ENCODE data around the gene B9D1.

B9D1 gene

DNA sequence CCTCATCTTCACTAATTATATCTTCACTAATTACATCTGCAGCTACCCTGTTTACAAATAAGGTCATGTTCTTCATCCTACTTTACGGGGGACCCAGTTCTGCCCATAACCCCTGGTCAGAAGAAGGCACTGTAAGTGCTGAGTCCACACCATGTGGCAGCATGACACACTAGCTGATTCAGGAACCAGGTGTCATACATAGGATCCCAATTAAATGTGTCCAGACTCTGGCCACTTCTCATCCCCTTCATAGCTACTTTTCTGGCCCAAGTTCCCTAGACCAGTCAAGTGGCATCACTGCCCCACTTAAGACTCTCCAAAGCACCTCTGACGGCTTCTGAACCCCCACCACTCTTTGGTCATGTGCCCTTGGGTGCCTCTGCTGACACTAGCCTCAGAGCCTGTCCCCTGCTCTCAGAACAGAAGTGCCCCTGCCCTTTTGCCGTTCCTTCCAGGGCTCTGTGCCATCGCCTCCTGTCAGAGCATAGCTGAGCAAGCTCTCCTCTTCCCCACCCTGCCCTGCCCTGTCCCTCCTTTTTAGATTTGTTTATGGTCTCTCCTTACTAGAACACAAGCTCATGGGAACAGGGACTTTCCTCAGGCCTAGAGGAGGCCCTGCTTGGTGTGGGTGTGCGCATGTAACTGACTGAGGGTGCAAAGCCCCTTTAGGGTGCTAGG lies 61.1 kb downstream of the B9D1 start:
- DNase-seq = no peak

DNA sequence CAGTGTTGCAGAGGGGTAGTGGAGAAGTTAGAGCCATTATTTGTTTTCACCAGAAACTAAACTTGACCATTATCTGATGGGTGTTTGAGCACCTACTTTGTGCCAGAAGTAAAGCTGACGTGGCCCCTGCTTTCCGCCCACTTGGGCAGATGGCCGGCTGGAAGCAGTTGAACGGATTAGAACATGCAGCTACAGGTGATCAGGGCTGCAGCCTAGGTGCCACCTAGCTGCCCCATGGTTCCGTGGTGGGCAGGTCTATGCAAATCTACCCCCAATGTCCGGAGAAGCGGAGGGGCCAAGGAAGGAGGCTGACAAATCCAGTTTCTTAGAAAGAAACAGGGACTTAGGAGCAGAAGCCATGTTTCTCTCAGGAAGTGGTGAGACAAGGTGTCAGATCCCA lies 62.7 kb downstream of the B9D1 start:
- DNase-seq = no peak

DNA sequence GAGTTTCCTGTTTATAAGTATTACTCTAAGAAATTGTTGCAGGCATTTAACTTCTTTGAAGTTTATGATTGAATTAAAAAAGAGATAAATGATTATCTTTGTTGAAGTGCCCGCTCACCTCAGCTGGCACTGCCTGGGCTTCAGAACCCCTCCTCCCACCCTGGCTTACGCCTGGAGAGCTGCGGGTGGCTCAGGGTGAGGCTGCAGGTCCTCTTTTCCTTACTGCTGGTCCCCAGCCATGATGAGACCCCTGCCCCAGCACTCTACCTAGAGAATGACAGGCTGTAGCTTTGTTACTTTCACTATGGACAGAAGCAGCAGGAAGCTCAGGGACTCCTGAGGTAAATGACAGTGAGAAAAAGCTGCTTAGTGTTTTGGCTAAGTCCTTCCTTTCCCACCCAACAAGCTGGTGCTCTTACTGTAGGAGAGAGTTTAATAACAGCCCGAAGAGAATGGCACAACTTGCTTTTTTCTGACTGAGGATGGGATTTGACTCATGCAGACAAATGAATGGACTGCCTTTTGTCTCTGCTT lies 63.2 kb downstream of the B9D1 start:
- DNase-seq = no peak

DNA sequence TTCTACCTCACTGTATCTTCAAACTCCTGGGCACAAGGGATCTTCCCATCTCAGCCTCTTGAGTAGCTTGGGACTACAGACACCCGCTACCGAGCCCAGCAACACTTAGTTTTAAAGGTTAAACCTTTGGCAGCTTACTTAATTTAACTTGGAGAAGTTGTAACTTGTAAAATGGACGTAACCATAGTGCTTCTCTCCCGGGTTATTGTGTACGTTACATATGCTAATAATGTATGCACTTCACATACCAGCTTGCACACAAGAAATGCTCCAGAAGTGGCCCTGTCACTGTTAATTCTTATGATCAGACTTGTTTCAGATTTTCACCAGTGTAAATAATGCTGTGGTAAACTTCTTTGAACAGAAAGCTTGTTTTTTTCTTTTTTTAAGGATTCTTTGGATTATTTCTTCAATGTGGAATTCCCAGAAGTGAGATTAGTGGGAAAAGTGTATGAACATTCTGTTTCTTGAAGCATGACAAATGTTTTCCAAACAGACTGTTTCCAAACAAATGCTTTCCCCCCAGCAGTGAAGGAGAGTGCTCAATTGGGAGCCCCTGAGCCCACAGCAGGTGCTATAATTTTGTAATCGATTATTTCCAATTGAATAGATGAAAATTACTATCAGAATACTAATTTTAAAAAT lies 63.8 kb downstream of the B9D1 start:
- no peak for DNase-seq

DNA sequence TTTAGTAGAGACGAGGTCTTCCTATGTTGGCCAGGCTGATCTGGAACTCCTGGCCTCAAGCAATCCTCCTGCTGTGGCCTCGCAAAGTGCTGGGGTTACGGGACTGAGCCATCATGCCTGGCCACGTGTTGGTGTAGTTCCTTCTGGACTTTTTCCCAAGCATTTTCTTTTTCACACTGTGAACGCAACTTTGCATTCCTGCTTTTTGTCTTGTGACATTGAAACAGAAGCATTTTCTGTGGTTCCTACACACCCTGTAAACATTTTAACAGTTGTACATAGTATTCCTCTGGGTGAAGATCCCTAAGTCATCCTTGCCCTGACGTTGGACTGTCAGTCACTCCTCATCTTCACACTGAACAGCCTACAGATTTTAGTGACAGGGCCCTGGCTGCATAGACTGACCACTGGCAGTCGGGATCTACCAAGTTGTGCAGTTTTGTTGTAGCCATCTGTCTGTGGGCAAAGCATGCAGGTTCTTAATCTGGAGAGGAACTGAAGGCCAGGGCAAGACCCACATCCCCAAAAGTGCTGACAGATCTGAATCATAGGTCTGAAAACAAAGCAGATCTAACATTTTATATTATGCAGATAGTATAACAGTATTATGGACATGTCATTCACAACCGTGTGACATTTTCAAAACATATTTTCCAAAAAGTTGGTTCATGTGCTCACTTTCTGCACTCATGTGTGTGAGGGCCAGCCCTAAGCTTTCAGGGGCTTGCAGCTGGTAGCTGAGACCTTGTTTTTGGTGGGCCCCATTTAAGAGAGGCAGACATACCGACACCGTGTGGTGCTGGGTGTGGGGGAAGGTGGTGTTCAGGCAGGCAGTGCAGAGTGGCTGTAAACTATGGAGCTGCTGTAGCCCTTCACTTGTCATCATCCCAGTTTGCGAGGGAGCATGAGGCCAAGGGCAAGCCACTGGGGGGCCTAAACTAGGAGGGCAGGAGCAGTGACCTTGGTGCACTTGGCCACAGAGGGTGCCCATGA lies 65.4 kb downstream of the B9D1 start:
- DNase-seq = no peak

DNA sequence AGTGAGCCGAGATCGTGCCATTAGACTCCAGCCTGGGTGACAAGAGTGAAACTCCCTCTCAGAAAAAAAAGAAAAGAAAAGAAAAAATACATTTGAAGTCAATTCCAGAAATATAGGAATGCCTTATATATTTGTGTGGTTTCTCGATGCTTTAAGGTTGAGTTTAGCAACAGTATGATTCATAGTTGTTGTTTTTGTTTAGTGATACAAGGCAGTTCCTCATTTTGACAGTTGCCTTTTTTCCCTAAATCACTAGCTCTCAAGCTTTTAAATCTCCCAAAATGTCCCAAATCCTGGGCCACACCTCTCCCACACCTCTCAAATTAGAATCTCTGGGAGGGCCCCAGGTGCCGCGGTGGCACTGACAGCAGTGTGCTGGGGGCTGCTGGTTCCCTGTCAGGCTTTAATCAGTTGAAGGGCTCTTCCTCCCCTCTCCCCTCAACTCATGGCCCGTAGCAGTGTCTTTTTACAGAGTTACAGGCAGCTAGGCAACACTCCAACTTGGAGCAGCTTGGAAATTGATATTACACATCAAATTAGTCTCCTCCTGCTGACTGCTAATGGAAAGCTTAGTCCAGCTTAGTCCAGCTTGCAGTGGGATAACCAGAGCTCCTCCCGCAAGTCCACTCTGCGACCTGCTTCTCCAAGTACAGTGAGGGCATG lies 66.9 kb downstream of the B9D1 start:
- DNase-seq = no peak

DNA sequence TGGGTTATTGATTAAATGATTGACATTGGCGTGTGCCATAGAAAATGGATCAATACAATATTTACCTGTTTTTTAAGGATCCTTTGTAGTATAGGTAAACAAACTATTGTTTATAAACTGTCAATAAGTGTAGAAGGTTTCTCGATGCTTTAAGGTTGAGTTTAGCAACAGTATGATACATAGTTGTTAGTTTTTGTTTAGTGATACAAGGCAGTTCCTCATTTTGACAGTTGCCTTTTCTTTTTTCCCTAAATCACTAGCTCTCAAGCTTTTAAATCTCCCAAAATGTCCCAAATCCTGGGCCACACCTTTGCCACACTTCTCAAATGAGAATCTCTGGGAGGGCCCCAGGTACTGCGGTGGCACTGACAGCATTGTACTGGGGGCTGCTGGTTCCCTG lies 68.1 kb downstream of the B9D1 start:
- DNase-seq = no peak
